Measurements from ENCODE around the gene ZBTB48. TPM values are rescaled to one million over a fixed set of nuclear protein-coding genes. Genes with fewer than 3 reads are reported as not detected.

Gene ZBTB48
- total RNA-seq, 1 donor from 2014 or later = 36.5 TPM

GRCh38 chr1:6580593-6581409, 1.0 kb downstream of the ZBTB48 start:
- no peaks in the 10 kb centered on the region for H3K27me3 ChIP-seq (ENCODE audit: low read depth)
- peak overlapping the region; percentile 94 for H3K27ac ChIP-seq
- H3K36me3 ChIP-seq = peaks cover 4% of the 10 kb centered on the region
- ATAC-seq = no peak
- H3K4me1 ChIP-seq = peaks cover 41% of the 10 kb centered on the region
- peak; percentile 58 for DNase-seq
- no peak for TF ChIP-seq CTCF (IDR thresholded peaks at IDR 0.05)
- intact Hi-C loops (cut with DNase I) = no loop called here
- H3K4me3 ChIP-seq = peak overlapping the region; percentile 90
- H3K9me3 ChIP-seq = no peaks in the 10 kb centered on the region

- peak in 1 of 2 donors; percentile 5 for ATAC-seq
- peak overlapping the region; percentile 4 for H3K4me3 ChIP-seq
- peak; percentile 70 for DNase-seq
- H3K9me3 ChIP-seq = no peaks in the 10 kb centered on the region
- H3K27me3 ChIP-seq (ENCODE audit: low read depth) = no peaks in the 10 kb centered on the region
- peaks cover 5% of the 10 kb centered on the region for H3K36me3 ChIP-seq
- no peak for TF ChIP-seq CTCF (IDR thresholded peaks at IDR 0.05)
- H3K27ac ChIP-seq = peak overlapping the region; percentile 94
- intact Hi-C loops (cut with DNase I) = no loop called here
- H3K4me1 ChIP-seq = peaks cover 41% of the 10 kb centered on the region
Measured at GRCh38 chr1:6581561-6582305, 1.9 kb downstream of the ZBTB48 start.

- peak overlapping the region; percentile 28 for H3K27ac ChIP-seq
- no peaks in the 10 kb centered on the region for H3K9me3 ChIP-seq
- no peak for TF ChIP-seq CTCF (IDR thresholded peaks at IDR 0.05)
- peak overlapping the region; percentile 4 for H3K4me3 ChIP-seq
- intact Hi-C loops (cut with DNase I) = no loop called here
- peaks cover 12% of the 10 kb centered on the region for H3K36me3 ChIP-seq
- H3K4me1 ChIP-seq = peaks cover 45% of the 10 kb centered on the region
- ATAC-seq (no peak), DNase-seq (no peak)
- no peaks in the 10 kb centered on the region for H3K27me3 ChIP-seq (ENCODE audit: low read depth)
Measured at GRCh38 chr1:6582370-6582769, 2.6 kb downstream of the ZBTB48 start.

- intact Hi-C loops (cut with DNase I) = no loop called here
- Histone ChIP-seq H3K27me3 (ENCODE audit: low read depth) (no peaks in the 10 kb centered on the region), H3K9me3 (no peaks in the 10 kb centered on the region), H3K4me3 (no peak overlapping the region), H3K27ac (no peak overlapping the region), H3K36me3 (peaks cover 29% of the 10 kb centered on the region), H3K4me1 (peaks cover 51% of the 10 kb centered on the region)
- TF ChIP-seq CTCF (IDR thresholded peaks at IDR 0.05) = no peak
- ATAC-seq (no peak), DNase-seq (no peak)
Measured at GRCh38 chr1:6584126-6585080, 4.6 kb downstream of the ZBTB48 start.
